Stimulated activated CD8-positive, alpha-beta memory T cell treated with anti-CD3 and anti-CD28 coated beads, Interleukin-15, amount 100 ng/mL, for 4 hours (primary cell): ENCODE data around the gene C2orf92.

Source experiments
- DNase-seq, 2 donors: peaks; one replicate each; pipeline ENCODE4 v3.0.0-alpha.2; 2020; ENCODE audit warnings: low read depth in 2 of 2

C2orf92 gene

DNA sequence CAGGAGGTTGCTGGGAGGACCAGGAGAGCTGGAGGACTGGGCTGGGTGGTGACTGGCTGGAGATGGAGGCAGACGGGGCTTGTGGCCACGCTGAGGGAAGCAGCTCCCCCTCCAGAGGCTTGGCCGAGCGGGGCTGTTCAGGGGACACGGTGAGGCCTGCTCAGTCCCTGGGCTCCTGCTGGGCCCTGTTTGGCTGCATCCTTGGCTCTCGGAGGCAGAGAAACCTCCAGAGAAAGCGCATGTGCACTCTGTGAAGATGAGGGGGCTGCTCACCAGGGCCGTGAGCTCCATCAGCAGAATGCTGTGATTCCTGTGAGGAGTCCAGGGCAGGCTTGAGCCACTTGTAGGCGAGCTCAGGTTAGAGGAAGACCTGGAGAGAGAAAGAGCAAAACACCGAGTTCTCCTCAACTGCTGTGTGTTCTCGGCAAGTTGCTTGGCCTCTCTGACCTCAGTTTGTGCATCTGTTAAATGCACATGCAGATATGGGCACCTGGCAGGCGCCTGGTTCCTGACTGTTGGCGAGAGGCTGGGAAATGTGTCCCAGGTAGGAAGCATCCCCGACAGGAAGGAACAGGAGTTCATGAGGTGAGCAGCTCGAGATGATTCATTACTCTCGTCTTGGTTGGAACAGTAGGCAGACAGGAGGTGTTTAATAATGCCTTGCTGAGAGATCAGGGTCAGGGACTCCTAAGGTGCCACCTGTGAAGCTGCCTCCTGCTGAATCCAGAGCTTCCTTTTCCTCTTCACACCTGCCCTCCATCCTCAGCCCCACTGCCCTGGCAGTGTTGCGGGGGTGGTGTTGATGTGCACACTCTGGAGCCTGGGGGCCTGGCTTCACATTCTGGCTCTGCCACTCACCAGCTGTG, 44.8 kb downstream of the C2orf92 start:
- no peak for DNase-seq

- DNase-seq, result no peak
Measured at GRCh38 chr2:97714950-97715652, 45.6 kb downstream of the C2orf92 start.

DNA sequence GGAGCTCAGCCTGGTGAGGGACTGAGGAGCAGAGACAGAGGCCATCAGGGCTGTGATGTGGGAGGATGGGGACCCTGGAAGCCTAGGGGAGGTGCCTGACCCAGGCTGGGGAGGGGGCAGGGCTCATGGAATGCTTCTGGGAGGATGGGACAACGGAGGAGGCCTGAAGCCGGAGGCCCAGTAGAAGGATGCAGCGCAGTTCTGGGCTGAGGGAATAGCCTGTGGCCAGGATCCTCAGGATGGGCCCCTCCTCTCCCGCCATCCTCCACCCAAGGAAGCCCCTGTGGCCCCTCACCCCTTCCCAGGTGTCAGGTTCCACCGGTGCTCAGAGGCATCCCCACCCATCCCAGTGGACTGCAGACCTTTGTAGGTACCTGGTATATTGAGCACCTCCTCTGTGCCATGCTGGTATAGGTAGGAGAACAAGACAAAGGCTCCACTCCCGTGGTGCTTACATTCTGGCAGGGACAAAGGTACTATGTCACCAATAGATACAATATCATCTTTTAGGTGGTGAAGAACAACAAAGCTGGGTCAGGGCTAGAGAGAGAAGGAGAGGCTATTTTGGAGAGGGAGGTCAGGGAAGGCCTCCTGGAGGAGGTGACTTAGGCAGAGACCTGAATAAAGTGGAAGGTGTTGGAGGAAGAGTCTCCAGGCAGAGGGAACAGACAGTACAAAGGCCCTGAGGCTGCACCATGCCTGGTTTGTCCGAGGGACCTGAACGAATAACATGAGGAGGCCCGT, 46.6 kb downstream of the C2orf92 start:
- no peak for DNase-seq

DNA sequence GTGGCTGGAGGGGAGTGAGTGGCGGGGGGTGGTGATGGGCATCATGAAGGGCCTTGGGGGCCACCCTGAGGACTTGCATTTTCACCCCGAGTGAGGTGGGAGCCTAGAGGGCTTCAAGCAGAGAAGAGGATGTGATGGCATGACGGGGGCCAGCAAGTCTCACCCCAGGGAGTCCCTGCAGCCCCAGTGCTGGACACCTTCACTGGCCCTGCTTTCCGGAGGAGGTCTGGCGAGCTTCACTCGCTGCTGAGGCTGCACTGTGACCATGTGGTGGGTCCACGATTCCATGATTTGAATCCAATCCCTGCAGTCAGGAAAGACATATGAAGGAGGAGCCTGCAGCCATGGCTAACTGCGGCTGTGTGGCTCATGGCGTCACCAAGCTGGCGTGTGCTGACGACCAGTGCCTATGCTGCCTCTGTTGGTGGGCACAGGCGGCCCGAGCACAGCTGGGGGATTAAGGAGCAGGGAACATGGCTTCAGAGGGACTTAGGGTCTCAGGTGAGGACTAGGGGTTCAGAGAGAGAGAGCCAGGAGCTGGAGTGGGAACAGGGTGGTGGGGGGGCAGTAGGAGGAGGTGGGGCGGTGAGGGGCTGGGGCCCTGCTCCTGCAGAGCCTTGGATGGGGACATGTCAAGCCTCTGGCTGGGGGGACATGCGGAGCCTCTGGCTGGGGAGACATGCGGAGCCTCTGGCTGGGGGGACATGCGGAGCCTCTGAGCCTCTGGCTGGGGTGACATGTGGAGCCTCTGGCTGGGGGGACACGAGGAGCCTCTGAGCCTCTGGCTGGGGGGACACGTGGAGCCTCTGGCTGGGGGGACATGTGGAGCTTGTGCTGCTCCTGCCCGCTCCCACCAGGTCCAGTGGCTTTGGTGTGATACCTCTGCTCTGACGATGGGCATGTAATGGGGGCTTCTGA, 47.4 kb downstream of the C2orf92 start:
- DNase-seq, result no peak

- DNase-seq, result no peak
Measured at GRCh38 chr2:97717613-97717995, 48.1 kb downstream of the C2orf92 start.

GRCh38 chr2:97718051-97718882, 48.8 kb downstream of the C2orf92 start:
- DNase-seq, result peak; percentile 49 to 57

DNA sequence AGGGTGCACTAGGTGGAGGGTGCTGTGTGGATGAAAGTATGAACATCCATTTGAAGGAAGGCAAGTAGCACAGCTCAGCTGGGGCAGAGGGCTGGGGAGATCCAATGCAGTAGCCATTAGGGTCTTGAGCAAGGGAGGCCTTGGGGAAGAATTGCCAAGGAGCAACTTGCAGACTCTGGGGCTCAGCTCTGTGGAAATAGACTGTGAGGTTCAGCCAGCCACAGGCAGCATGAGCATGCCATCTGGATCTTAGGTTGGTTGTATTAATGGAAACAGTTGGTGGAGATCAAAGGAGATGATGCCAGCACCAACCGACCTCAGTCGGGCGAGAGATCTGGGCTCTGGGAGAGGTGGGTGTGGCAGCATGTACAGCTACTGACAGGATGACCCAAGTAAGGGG, 49.4 kb downstream of the C2orf92 start:
- DNase-seq, result no peak

DNA sequence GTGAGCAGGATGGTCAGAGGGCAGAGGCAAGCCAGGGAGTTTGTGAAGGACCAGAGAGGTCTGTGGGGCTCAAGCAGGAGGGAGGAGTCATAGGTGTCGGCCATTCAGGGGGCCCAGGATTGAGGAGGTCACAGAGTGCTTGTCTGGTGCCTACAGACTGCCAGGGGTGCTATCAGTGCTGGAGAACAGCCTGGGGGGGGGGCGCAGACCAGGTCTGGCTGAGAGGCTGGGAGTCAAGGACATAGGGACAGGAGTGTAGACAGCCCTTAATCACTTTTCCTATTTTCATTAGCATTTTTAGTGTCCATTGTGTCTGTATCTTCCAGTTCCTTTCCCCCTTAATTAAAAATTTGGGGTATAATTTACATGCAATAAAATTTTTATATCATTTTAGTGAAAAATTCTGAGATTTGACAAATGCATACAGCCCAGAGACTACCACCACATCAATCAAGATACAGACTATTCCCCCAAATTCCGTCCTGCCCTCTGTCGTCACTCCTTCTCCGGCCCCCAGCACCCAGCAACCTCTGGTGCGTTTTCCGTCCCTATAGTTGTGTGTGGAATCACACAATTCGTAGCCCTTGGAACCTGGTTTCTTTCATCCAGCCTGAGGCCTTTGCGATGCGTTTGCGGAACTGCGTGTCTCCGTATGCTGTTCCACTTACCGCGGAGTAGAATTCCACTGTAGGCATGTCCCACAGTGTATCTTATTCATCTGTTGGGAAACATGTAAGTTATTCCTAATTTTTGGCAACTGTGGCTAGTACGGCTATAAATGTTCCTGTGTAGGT, 50.0 kb downstream of the C2orf92 start:
- DNase-seq, result no peak

DNA sequence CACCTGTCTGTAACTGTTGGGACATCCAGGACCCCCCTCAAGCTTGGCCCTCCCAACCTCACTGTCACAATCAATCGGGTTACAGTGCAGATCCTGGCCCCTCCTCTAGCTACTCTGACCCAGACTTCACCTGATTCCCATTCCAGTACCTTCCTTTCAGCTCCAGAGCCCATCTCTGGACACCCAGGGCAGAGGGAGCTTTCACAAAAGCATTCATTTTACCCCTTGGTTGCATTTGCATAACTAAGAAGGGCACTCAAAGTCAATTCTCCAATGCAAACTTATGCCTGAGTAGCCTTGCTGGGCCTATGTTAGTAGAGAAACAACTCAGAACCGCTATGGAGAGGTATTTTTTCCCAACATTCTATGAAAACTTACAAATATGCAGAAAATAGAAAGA, 51.2 kb downstream of the C2orf92 start:
- DNase-seq, result no peak

- no peak for DNase-seq
Measured at GRCh38 chr2:97722227-97722626, 52.7 kb downstream of the C2orf92 start.

GRCh38 chr2:97723156-97724072, 53.9 kb downstream of the C2orf92 start:
- DNase-seq, result no peak

DNA sequence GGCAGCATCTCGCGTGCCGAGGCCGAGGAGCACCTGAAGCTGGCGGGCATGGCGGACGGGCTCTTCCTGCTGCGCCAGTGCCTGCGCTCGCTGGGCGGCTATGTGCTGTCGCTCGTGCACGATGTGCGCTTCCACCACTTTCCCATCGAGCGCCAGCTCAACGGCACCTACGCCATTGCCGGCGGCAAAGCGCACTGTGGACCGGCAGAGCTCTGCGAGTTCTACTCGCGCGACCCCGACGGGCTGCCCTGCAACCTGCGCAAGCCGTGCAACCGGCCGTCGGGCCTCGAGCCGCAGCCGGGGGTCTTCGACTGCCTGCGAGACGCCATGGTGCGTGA, 54.5 kb downstream of the C2orf92 start:
- DNase-seq, result no peak

- no peak for DNase-seq
Measured at GRCh38 chr2:97724501-97724900, 55.0 kb downstream of the C2orf92 start.

DNA sequence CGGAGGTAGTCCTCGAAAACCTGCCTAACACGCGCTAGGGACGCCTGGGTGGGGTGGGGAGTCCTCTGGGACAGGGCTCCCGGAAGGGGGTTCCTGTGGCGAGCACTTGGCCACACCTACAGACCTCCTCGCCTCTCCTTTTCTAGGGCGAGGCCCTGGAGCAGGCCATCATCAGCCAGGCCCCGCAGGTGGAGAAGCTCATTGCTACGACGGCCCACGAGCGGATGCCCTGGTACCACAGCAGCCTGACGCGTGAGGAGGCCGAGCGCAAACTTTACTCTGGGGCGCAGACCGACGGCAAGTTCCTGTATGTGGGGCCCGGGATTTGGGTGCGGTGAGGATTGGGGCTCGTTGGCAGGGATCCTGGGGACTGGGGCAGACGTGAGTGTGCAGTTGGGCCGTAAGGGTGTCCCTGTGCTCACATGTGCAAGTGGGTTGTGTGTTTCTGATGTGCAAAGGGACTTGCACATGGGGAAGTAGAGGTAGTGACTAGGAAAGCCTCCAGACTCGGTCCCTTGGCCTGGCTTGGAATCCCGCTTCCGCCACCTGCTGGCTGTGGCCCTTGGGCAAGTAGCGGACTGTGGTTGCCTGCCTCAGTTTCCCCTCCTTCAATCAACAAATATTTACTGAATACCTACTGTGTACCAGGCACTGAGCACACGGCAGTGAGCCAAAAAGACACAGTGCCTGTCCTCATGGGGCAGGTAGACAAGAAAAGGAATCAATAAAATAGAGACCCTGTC, 55.6 kb downstream of the C2orf92 start:
- DNase-seq, result no peak

DNA sequence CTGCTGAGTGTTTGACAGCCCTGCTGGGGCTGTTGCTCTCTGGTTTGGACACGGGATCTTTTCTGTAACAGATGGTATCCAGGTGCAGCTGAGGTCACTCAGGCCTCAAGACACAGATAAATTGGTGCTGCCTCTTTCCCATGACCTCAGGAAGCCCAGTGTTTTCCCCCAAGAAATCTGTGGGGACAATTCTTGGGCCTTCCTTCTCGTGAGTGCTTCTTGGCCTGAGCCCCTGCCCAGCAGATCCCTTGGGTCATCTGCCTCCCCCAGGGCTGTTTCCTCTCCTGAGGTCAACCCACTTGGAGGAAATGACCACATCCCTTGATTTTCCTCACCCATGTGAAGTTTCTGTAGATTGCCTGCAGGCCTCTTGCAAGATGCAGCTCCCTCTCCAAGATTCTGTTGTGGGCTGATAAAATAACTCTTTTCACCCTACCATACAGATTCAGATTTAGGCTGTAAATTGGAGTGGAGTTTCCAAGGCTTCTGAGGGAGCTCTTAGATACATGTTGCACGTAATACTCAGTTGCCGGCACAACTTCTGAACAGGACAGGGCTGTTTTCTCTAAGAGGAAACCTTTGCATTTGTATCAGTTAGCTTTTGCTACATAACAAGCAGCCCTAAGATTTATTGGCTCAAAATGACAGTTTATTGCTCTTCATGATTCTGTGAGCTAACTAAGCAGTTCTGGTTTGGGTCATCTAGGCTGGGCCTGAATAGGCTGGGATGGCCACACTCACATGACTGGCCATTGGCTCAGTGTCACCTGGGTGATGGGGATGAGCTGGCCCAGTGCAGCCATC, 57.0 kb downstream of the C2orf92 start:
- no peak for DNase-seq

GRCh38 chr2:97727296-97727695, 57.8 kb downstream of the C2orf92 start:
- no peak for DNase-seq

- no peak for DNase-seq
Measured at GRCh38 chr2:97728091-97728731, 58.7 kb downstream of the C2orf92 start.
